ENCODE results near the gene DDC. TPM values are rescaled to one million over a fixed set of nuclear protein-coding genes. Genes with fewer than 3 reads are reported as not detected.
A peak's percentile ranks its signal among the peaks of the same experiment; 100 is the strongest.

DDC gene
- total and polyA plus RNA-seq, 2 donors (not counting 3 experiments of a cell fraction or from before 2014, with no cell fraction given), result not detected

DNA sequence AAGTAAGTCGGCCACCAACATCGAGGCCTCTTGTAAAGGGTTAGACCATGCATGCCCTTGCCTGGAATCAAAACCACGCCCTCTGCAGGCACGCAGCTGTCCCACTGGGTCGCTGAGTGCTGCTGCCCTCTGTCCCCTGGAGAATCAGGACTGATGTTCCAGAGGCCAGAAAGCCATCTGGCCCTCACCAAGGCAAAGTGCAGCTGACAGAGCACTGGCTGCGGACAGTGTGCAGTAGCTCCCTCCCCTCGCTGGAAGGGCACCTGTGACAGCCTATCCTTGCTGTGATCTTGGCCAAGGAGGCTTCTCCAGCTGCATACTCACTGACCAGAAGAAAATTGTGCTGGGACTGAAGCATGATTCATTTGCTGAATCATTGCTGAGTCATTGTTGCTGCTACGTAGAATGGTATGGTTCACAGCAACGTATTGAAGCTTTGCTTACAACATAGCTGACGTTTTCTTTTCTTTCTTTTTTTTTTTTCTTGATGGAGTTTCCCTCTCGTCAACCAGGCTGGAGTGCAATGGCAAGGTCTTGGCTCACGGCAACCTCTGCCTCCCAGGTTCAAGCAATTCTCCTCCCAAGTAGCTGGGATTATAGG is 30.4 kb downstream of the DDC start:
- BruUV-seq (replicated peaks), result no TSS peak
- Histone ChIP-seq H3K27me3 (ENCODE audit: control insufficient read depth in 2 of 2, insufficient read depth in 2 of 2, low read length in 2 of 2) (no peaks in the 10 kb centered on the region), H3K4me1 (ENCODE audit: control insufficient read depth, extremely low read depth, insufficient read depth, low read length) (peaks cover 13% of the 10 kb centered on the region), H3K9me1 (replicated peaks; ENCODE audit: control insufficient read depth, extremely low read depth, insufficient read depth, low read length) (no peaks in the 10 kb centered on the region), H3K4me3 (replicated peaks in 1 of 3; ENCODE audit: insufficient read depth in 1 of 3, low read depth in 1 of 3, low read length in 3 of 3) (no peak overlapping the region), H3K79me2 (ENCODE audit: control insufficient read depth, insufficient read depth, low read length) (no peaks in the 10 kb centered on the region), H3K9me3 (replicated peaks; ENCODE audit: control insufficient read depth, insufficient read depth, low read length) (no peaks in the 10 kb centered on the region), H3K36me3 (ENCODE audit: control insufficient read depth in 2 of 2, extremely low read depth in 1 of 2, insufficient read depth in 2 of 2, low read length in 2 of 2) (no peaks in the 10 kb centered on the region), H3K9ac (replicated peaks; ENCODE audit: extremely low read depth, insufficient read depth, low read length) (no peak overlapping the region), H2AFZ (ENCODE audit: low read depth, low read length) (peak overlapping the region; percentile 3), H4K20me1 (replicated peaks; ENCODE audit: control insufficient read depth, extremely low read depth, insufficient read depth, low read length) (no peaks in the 10 kb centered on the region), H3K4me2 (ENCODE audit: insufficient read depth, low read length) (no peak overlapping the region), H3K27ac (ENCODE audit: insufficient read depth, low read depth, low read length) (peak overlapping the region; percentile 33)
- FAIRE-seq, result peak; percentile 99
- dilution Hi-C loops (cut with MboI; ENCODE audit: extremely low pct_ligation_motif_present, low sequenced_read_pairs) (no loop called here), intact Hi-C loops (cut with micrococcal nuclease) (loop anchor here (1.0 to 2.0 kb wide), 3 partner anchors 37 to 88 kb away; no protein-coding TSS in a partner anchor)
- POLR2A ChIA-PET, result interaction anchor here (0.7 kb wide), 1 partner anchor 76 kb away, joined by 3 read pairs; no protein-coding TSS in a partner anchor
- no peak for TF ChIP-seq MYC (IDR thresholded peaks at IDR 0.05; ENCODE audit: low read depth, low read length)
- peak; percentile 98 for TF ChIP-seq FOS (IDR thresholded peaks at IDR 0.05; ENCODE audit: borderline replicate concordance, insufficient read depth, low read length)
- TF ChIP-seq POLR2AphosphoS5 (IDR thresholded peaks at IDR 0.05; ENCODE audit: insufficient read depth, low read depth, low read length), result peak; percentile 75
- TF ChIP-seq JUN (IDR thresholded peaks at IDR 0.05; ENCODE audit: borderline replicate concordance, insufficient read depth, insufficient read length, low read depth), result peak; percentile 99
- peak; percentile 94 for DNase-seq (ENCODE audit: low read depth, low spot score)
- CTCF ChIA-PET, result interaction anchor here (0.6 to 1.5 kb wide), 11 partner anchors 9 to 626 kb away, joined by 3 to 10 read pairs (median 3); no protein-coding TSS in a partner anchor

DNA sequence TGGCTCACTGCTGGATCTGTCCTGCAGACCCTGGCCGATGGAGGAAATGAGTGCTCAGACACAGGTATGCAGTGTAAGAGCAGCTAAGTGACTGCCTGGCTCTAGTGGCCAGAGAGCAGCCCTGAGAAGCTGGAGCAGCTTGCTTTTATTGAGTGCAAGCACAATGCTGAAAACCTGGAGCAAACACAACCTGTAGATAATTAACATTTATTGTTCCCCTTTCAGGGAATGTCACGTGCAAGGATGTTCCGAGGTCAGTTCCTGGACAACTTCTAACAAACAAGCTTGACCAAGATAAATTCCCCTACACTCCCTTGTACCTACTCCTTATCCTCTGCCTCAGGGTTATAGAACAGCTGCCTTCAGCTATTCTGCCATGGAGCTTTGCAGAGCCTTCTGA is 31.3 kb downstream of the DDC start:
- ChIA-PET CTCF (interaction anchor here (1.0 to 2.7 kb wide), 4 partner anchors 32 to 607 kb away, joined by 3 to 7 read pairs (median 5); no protein-coding TSS in a partner anchor), POLR2A (interaction anchor here (1.1 kb wide), 1 partner anchor 37 kb away, joined by 5 read pairs; no protein-coding TSS in a partner anchor)
- intact Hi-C loops (cut with micrococcal nuclease), result loop anchor here (2.0 kb wide), 1 partner anchor 65 kb away; no protein-coding TSS in a partner anchor
- Histone ChIP-seq H3K9me3 (replicated peaks; ENCODE audit: control insufficient read depth, insufficient read depth, low read length) (no peaks in the 10 kb centered on the region), H3K9ac (replicated peaks; ENCODE audit: extremely low read depth, insufficient read depth, low read length) (no peak overlapping the region), H3K79me2 (ENCODE audit: control insufficient read depth, insufficient read depth, low read length) (no peaks in the 10 kb centered on the region), H3K36me3 (ENCODE audit: control insufficient read depth in 2 of 2, extremely low read depth in 1 of 2, insufficient read depth in 2 of 2, low read length in 2 of 2) (no peaks in the 10 kb centered on the region), H3K27ac (ENCODE audit: insufficient read depth, low read depth, low read length) (no peak overlapping the region), H3K4me3 (replicated peaks in 1 of 3; ENCODE audit: insufficient read depth in 1 of 3, low read depth in 1 of 3, low read length in 3 of 3) (no peak overlapping the region), H3K4me2 (ENCODE audit: insufficient read depth, low read length) (no peak overlapping the region), H3K4me1 (ENCODE audit: control insufficient read depth, extremely low read depth, insufficient read depth, low read length) (peaks cover 13% of the 10 kb centered on the region), H3K27me3 (ENCODE audit: control insufficient read depth in 2 of 2, insufficient read depth in 2 of 2, low read length in 2 of 2) (no peaks in the 10 kb centered on the region), H3K9me1 (replicated peaks; ENCODE audit: control insufficient read depth, extremely low read depth, insufficient read depth, low read length) (no peaks in the 10 kb centered on the region), H2AFZ (ENCODE audit: low read depth, low read length) (no peak overlapping the region), H4K20me1 (replicated peaks; ENCODE audit: control insufficient read depth, extremely low read depth, insufficient read depth, low read length) (no peaks in the 10 kb centered on the region)
- dilution Hi-C loops (cut with MboI; ENCODE audit: extremely low pct_ligation_motif_present, low sequenced_read_pairs), result no loop called here
- BruUV-seq (replicated peaks), result no TSS peak
- TF ChIP-seq JUN (IDR thresholded peaks at IDR 0.05; ENCODE audit: borderline replicate concordance, insufficient read depth, insufficient read length, low read depth) (no peak), EZH2 (IDR thresholded peaks at IDR 0.05; ENCODE audit: borderline replicate concordance, low read depth, low read length, severe bottlenecking) (no peak), GATA2 (IDR thresholded peaks at IDR 0.05; ENCODE audit: insufficient read depth, insufficient read length, low read depth, low read length) (no peak), POLR2A (IDR thresholded peaks at IDR 0.05; ENCODE audit: low read depth, low read length) (no peak), FOS (IDR thresholded peaks at IDR 0.05; ENCODE audit: borderline replicate concordance, insufficient read depth, low read length) (no peak), POLR2AphosphoS5 (IDR thresholded peaks at IDR 0.05; ENCODE audit: insufficient read depth, low read depth, low read length) (no peak), MYC (IDR thresholded peaks at IDR 0.05; ENCODE audit: low read depth, low read length) (no peak)
- TF ChIP-seq, protein P1, sequence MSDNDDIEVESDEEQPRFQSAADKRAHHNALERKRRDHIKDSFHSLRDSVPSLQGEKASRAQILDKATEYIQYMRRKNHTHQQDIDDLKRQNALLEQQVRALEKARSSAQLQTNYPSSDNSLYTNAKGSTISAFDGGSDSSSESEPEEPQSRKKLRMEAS (IDR thresholded peaks at IDR 0.05; ENCODE audit: insufficient read depth, insufficient read length), result no peak
- TF ChIP-seq, protein P2, sequence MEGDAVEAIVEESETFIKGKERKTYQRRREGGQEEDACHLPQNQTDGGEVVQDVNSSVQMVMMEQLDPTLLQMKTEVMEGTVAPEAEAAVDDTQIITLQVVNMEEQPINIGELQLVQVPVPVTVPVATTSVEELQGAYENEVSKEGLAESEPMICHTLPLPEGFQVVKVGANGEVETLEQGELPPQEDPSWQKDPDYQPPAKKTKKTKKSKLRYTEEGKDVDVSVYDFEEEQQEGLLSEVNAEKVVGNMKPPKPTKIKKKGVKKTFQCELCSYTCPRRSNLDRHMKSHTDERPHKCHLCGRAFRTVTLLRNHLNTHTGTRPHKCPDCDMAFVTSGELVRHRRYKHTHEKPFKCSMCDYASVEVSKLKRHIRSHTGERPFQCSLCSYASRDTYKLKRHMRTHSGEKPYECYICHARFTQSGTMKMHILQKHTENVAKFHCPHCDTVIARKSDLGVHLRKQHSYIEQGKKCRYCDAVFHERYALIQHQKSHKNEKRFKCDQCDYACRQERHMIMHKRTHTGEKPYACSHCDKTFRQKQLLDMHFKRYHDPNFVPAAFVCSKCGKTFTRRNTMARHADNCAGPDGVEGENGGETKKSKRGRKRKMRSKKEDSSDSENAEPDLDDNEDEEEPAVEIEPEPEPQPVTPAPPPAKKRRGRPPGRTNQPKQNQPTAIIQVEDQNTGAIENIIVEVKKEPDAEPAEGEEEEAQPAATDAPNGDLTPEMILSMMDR (IDR thresholded peaks at IDR 0.05; ENCODE audit: extremely low read depth in 1 of 2, insufficient read depth in 1 of 2, low read depth in 1 of 2, low read length in 2 of 2), result no peak
- FAIRE-seq (peak; percentile 28), DNase-seq (ENCODE audit: low read depth, low spot score) (no peak)
